ENCODE measurements around the gene PLEKHM3. TPM values are rescaled to one million over a fixed set of nuclear protein-coding genes. Genes with fewer than 3 reads are reported as not detected.

Gene PLEKHM3
- total RNA-seq, 1 experiment from 2014 or later: 2.5 TPM

- no peaks in the 10 kb centered on the region for H3K36me3 ChIP-seq (ENCODE audit: control insufficient read depth, insufficient read depth, low read length)
- BruUV-seq (replicated peaks): no TSS peak
- H3K9me3 ChIP-seq (ENCODE audit: control insufficient read depth, insufficient read depth, low read depth, low read length): no peaks in the 10 kb centered on the region
- H3K4me1 ChIP-seq (ENCODE audit: control insufficient read depth, insufficient read depth, low read length): peaks cover 5% of the 10 kb centered on the region; the same call in 1 of the 2 replicates
- ChIA-PET POLR2A (no interaction called here), CTCF (no interaction called here)
- ATAC-seq (no peak), DNase-seq (ENCODE audit: low read depth, low spot score) (no peak)
- TF ChIP-seq POLR2AphosphoS5 (IDR thresholded peaks at IDR 0.05; ENCODE audit: low read depth, low read length) (no peak), SIN3A (IDR thresholded peaks at IDR 0.05; ENCODE audit: borderline replicate concordance, insufficient read depth, low read depth, low read length) (no peak), CTCF (IDR thresholded peaks at IDR 0.05) (no peak), TCF7L2 (IDR thresholded peaks at IDR 0.05; ENCODE audit: low read depth, low read length) (no peak)
- TF ChIP-seq, protein P1, sequence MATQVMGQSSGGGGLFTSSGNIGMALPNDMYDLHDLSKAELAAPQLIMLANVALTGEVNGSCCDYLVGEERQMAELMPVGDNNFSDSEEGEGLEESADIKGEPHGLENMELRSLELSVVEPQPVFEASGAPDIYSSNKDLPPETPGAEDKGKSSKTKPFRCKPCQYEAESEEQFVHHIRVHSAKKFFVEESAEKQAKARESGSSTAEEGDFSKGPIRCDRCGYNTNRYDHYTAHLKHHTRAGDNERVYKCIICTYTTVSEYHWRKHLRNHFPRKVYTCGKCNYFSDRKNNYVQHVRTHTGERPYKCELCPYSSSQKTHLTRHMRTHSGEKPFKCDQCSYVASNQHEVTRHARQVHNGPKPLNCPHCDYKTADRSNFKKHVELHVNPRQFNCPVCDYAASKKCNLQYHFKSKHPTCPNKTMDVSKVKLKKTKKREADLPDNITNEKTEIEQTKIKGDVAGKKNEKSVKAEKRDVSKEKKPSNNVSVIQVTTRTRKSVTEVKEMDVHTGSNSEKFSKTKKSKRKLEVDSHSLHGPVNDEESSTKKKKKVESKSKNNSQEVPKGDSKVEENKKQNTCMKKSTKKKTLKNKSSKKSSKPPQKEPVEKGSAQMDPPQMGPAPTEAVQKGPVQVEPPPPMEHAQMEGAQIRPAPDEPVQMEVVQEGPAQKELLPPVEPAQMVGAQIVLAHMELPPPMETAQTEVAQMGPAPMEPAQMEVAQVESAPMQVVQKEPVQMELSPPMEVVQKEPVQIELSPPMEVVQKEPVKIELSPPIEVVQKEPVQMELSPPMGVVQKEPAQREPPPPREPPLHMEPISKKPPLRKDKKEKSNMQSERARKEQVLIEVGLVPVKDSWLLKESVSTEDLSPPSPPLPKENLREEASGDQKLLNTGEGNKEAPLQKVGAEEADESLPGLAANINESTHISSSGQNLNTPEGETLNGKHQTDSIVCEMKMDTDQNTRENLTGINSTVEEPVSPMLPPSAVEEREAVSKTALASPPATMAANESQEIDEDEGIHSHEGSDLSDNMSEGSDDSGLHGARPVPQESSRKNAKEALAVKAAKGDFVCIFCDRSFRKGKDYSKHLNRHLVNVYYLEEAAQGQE (IDR thresholded peaks at IDR 0.05; ENCODE audit: insufficient read depth in 1 of 2, low read depth in 2 of 2, low read length in 1 of 2): no peak
- H3K27ac ChIP-seq (ENCODE audit: low read length): no peak overlapping the region
- H3K4me3 ChIP-seq (ENCODE audit: low read depth in 2 of 2, low read length in 2 of 2): no peak overlapping the region
- in situ Hi-C loops (cut with HindIII; ENCODE audit: low pct_unique_long_range_greater_than_20kb, low sequenced_read_pairs): no loop called here
- no peaks in the 10 kb centered on the region for H3K27me3 ChIP-seq (ENCODE audit: control insufficient read depth, insufficient read depth, low read length)
- intact Hi-C loops (cut with micrococcal nuclease; ENCODE audit: unreplicated experiment): no loop called here
Observed at GRCh38 chr2:208010506-208010905, 14.8 kb downstream of the PLEKHM3 start.

- Histone ChIP-seq H3K4me3 (ENCODE audit: low read depth in 2 of 2, low read length in 2 of 2) (no peak overlapping the region), H3K36me3 (ENCODE audit: control insufficient read depth, insufficient read depth, low read length) (no peaks in the 10 kb centered on the region), H3K27me3 (ENCODE audit: control insufficient read depth, insufficient read depth, low read length) (no peaks in the 10 kb centered on the region), H3K9me3 (ENCODE audit: control insufficient read depth, insufficient read depth, low read depth, low read length) (no peaks in the 10 kb centered on the region), H3K27ac (ENCODE audit: low read length) (no peak overlapping the region), H3K4me1 (ENCODE audit: control insufficient read depth, insufficient read depth, low read length) (no peaks in the 10 kb centered on the region)
- intact Hi-C loops (cut with micrococcal nuclease; ENCODE audit: unreplicated experiment): no loop called here
- ChIA-PET POLR2A (no interaction called here), CTCF (interaction anchor here (0.6 kb wide), 1 partner anchor 1225 kb away, joined by 4 read pairs; no protein-coding TSS in a partner anchor)
- in situ Hi-C loops (cut with HindIII; ENCODE audit: low pct_unique_long_range_greater_than_20kb, low sequenced_read_pairs): no loop called here
- TF ChIP-seq, protein P1 (IDR thresholded peaks at IDR 0.05; ENCODE audit: insufficient read depth in 1 of 2, low read depth in 2 of 2, low read length in 1 of 2): no peak
- TF ChIP-seq SIN3A (IDR thresholded peaks at IDR 0.05; ENCODE audit: borderline replicate concordance, insufficient read depth, low read depth, low read length): no peak
- TF ChIP-seq TCF7L2 (IDR thresholded peaks at IDR 0.05; ENCODE audit: low read depth, low read length): no peak
- TF ChIP-seq CTCF (IDR thresholded peaks at IDR 0.05): no peak
- TF ChIP-seq POLR2AphosphoS5 (IDR thresholded peaks at IDR 0.05; ENCODE audit: low read depth, low read length): no peak
- DNase-seq (ENCODE audit: low read depth, low spot score): no peak
- no TSS peak for BruUV-seq (replicated peaks)
- no peak for ATAC-seq
Observed at GRCh38 chr2:208006833-208007232, 18.5 kb downstream of the PLEKHM3 start.

All from Panc1 (cell line).